HS-5 (cell line): Measurements from ENCODE around the gene BTN2A1.
"Not testable (repeated sequence)": the region's sequence is repeated elsewhere in the genome, so short reads cannot be mapped to it uniquely, and the experiment has no call there.

Experiments
- DNase-seq: peaks from one replicate; pipeline ENCODE4 v3.0.0-alpha.2; 2012; ENCODE audit warnings: low read depth

The BTN2A1 gene

GRCh38 chr6:26493258-26493657 lies 35.5 kb downstream of the BTN2A1 start:
- no peak for DNase-seq

GRCh38 chr6:26494117-26494516 lies 36.4 kb downstream of the BTN2A1 start:
- DNase-seq: no peak

GRCh38 chr6:26495281-26495680 lies 37.5 kb downstream of the BTN2A1 start:
- no peak for DNase-seq

- DNase-seq: no peak
Observed at GRCh38 chr6:26497610-26498009, 39.9 kb downstream of the BTN2A1 start.

GRCh38 chr6:26500102-26500501 lies 42.3 kb downstream of the BTN2A1 start, which contains the start of gene BTN1A1:
Gene BTN1A1, plus strand, starts transcription at chr6:26500303. Its CDS starts 984 bp downstream, at chr6:26501287.
- no peak for DNase-seq

- no peak for DNase-seq
Observed at GRCh38 chr6:26501482-26501986, 43.8 kb downstream of the BTN2A1 start.

GRCh38 chr6:26502165-26502564 lies 44.4 kb downstream of the BTN2A1 start:
- DNase-seq: no peak

GRCh38 chr6:26502626-26503025 lies 44.9 kb downstream of the BTN2A1 start:
- no peak for DNase-seq

- DNase-seq: no peak
Observed at GRCh38 chr6:26507658-26508057, 49.9 kb downstream of the BTN2A1 start.

- DNase-seq: not testable (repeated sequence)
Observed at GRCh38 chr6:26511033-26511432, 53.3 kb downstream of the BTN2A1 start.

GRCh38 chr6:26514984-26515383 lies 57.2 kb downstream of the BTN2A1 start:
- no peak for DNase-seq

GRCh38 chr6:26516481-26517427 lies 59.0 kb downstream of the BTN2A1 start:
- no peak for DNase-seq
